Medulla oblongata (tissue), 1 donor: ENCODE results near the gene GOLGA3.
"Not testable (repeated sequence)": the region's sequence is repeated elsewhere in the genome, so short reads cannot be mapped to it uniquely, and the experiment has no call there.

ENCODE experiments used
- DNase-seq: peaks from one replicate; pipeline ENCODE4 v3.0.0-alpha.2; 2015; ENCODE audit errors: extremely low spot score

Gene GOLGA3

GRCh38 chr12:132818562-132818961 is 10.1 kb downstream of the GOLGA3 start:
- no peak for DNase-seq

- no peak for DNase-seq
These were observed 14.4 kb downstream of the GOLGA3 start for GRCh38 chr12:132814232-132814631.

- no peak for DNase-seq
These were observed 15.2 kb downstream of the GOLGA3 start for GRCh38 chr12:132813443-132813842.

GRCh38 chr12:132812631-132813305 is 15.9 kb downstream of the GOLGA3 start:
- DNase-seq, result no peak

DNA sequence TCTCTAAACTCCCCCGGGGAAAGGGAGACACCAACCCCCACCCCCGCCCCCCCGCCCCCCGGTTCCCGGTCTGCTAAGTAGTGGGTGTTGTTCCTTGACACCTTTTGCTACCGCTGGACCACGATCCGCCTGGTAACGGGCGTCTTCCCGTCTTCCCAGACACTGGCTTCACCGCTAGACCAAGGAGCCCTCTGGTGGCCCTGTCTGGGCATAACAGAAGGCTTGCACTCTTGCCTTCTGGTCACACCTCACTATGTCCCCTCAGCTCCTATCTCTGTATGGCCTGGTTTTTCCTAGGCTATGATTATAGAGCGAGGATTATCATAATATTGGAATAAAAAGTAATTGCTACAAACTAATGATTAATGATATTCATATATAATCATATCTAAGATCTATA is 19.3 kb downstream of the GOLGA3 start:
- not testable (repeated sequence) for DNase-seq

- DNase-seq, result no peak
These were observed 21.2 kb downstream of the GOLGA3 start for GRCh38 chr12:132807295-132808092.

DNA sequence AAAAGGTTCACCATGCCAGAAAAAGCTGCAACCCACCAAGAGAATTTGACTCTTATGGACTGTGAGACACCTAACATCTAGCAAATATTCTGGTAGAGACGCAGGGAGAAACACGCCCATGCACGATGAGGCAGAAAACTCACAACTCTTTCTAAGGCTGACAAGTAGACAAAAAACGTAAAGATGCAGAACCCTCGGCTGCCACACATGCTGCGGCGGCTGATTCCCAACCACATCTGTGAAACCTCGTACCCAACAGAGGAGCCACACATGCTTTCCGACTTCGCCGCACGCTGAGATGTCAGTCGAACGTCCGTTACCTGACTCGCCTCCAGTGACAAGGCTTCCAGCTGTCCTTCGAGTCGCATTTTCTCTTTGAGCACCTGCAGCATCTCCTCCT is 21.8 kb downstream of the GOLGA3 start:
- DNase-seq, result no peak

DNA sequence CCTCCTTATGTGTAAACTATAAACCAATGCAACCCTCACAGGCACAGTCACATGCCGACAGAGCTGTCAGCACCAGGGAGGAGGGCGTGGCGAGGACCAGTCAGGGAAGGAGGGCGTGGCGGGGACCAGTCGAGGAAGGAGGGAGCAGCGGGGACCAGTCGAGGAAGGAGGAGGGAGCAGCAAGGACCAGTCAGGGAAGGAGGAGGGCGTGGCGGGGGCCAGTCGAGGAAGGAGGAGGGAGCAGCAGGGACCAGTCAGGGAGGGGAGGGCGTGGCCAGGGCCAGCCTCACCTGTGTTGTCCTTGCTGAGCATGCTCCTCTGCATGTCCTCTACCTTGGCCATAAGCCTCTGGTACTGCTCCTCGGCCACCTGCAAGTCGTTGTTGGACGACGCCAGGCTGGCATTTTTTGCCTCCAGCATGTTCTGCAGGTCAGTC is 24.2 kb downstream of the GOLGA3 start:
- no peak for DNase-seq

DNA sequence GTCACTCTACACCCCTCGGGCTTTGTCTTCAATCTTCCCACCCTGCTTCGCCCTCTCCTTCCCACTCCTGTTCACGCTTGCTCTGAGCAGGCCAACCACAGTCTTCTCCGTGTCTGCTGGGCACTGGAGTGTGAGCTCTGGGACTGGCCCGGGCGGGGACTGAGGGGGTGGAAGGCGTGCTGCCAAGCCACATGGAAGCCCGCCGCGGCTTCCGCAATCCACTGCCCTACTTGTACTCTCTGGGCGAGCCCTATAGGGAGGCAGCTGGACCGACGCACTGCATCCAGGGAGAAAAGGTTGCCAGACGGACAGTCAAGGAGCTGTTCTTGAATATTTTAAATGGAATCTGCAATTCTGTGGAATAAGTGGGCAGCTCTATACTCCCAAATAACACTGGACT is 24.8 kb downstream of the GOLGA3 start:
- DNase-seq, result no peak

GRCh38 chr12:132803125-132803524 is 25.5 kb downstream of the GOLGA3 start:
- DNase-seq, result no peak

DNA sequence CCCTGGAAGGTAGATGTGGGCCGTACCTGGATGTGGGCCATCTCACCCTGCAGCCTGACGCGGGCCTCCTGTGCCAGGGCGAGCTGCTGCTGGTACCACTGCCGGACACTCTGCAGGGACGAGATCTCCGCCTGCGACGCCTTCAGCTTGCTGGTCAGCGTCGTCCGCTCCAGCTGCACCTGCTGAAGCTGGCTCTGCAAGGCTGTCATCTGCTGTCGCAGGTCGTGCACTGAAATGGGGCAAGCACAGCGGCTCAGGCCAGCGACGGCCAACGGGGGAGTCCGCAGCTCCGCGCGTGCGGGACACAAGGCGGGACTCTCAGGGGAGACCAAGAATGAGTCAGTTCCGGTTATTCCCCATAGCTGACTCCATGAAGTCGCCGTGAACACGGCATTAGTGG is 26.9 kb downstream of the GOLGA3 start:
- DNase-seq, result no peak

DNA sequence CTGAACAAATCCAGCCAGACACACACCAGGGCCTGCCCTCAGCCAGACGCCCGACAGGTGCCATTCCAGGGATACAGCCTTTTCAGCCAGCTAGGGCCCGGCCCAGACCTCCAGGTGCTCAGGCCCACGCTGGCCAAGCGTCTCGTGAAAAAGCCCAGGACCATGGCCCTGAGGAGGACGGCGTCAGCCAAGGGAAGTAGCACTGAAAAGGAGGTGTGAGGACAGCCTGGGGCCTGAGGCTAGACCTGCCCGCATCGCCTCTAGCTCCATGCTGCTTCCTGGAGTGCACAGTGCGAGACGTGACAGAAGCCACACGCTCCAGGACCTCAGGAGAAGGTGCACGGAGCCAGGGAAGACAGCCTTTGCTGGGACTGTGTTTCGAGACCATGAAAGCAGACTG is 29.8 kb downstream of the GOLGA3 start:
- no peak for DNase-seq

- DNase-seq, result no peak
These were observed 30.7 kb downstream of the GOLGA3 start for GRCh38 chr12:132797820-132798570.

GRCh38 chr12:132795847-132796246 is 32.8 kb downstream of the GOLGA3 start:
- no peak for DNase-seq

GRCh38 chr12:132791940-132792339 is 36.7 kb downstream of the GOLGA3 start:
- DNase-seq, result not testable (repeated sequence)

- no peak for DNase-seq
These were observed 39.6 kb downstream of the GOLGA3 start for GRCh38 chr12:132789099-132789471.

GRCh38 chr12:132788375-132789098 is 40.1 kb downstream of the GOLGA3 start:
- DNase-seq, result no peak

GRCh38 chr12:132787877-132788276 is 40.8 kb downstream of the GOLGA3 start:
- no peak for DNase-seq

GRCh38 chr12:132786192-132786591 is 42.5 kb downstream of the GOLGA3 start:
- no peak for DNase-seq

DNA sequence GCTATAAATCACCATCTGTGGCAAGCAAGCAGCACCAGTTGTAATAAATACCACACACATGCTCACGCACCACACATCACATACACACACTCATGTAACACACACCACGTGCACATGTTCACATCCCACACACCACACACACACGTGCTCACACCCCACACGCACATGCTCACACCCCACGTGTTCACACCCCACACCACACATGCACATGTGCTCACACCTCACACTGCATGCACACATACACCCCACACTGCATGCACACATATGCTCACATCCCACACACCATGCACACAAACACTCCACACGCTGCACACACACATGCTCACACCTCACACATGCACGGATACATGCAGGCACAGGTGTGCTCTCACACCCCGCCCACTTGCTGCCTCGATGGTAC is 44.1 kb downstream of the GOLGA3 start:
- DNase-seq, result no peak

GRCh38 chr12:132783917-132784531 is 44.6 kb downstream of the GOLGA3 start:
- peak; percentile 77 for DNase-seq
